Measurements from ENCODE around the gene TMEM256.

TMEM256 gene

DNA sequence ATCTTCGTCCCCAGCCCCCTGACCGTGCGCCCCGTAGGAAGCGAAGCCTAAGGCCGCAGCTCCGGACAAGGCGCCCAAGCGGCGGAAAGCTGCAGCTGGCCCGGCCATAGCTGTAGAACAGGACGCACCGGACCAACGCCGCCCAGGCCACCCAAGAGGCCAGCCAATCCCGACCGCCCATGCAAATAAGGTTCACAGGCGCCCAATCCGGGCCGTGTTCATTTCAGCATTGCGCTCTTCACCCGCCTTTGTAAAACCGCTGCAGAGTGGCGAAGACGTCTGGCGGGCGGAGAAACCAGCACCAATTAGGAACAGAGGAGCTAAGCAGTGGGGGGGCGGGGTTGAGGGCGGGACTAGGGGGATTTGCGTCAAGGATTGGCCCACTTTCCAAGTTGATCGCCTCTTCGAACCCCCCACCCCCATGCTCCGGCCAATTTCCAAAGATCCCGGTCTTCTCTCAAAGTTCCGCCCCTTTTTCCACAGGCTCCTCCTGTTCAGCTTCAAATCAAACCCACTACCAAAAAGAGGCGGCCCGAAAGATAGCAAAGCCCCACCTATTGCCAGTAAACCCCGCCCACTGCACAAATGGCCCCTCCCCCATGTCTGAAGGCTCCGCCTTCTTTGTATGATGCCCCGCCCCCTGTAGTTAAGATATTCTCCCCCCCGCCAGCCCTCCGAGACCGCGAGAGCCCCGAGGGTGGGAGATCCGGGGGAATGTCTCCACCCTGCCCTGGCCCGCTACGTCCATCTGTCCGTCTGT, at the start of gene TMEM256:
Gene TMEM256 (minus strand): TSS at position 121 of the 760 bp plus-strand sequence. CDS start 13 bp downstream, at position 108.
- DNase-seq = peak; percentile 93

- no peak for DNase-seq
Observed at GRCh38 chr17:7448461-7448860, 44.6 kb upstream of the TMEM256 start.

DNA sequence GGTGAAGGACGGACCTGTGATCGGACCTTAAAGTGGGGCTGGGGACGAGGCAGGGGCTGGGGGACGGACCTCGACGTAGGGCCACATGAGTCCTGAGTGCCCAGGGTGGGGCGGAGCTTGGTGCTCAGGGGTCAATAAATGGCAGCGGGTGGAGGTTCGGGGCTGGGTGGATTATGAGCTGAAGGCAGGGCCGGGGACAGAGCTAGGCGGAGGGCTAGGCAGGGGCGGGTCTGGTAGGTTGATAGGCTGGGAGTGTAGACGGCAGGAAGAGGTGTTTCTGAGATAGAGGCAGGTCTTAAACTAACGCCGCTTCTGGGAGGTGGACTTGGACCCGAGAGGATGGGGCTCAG, 41.7 kb upstream of the TMEM256 start:
- DNase-seq = no peak

GRCh38 chr17:7444682-7445618, 41.1 kb upstream of the TMEM256 start, which contains the start of gene CHRNB1:
Gene CHRNB1 (plus strand): TSS chr17:7445061. CDS start chr17:7445128, 67 bp downstream.
- no peak for DNase-seq

- DNase-seq = no peak
Observed at GRCh38 chr17:7443499-7444485, 39.9 kb upstream of the TMEM256 start.

DNA sequence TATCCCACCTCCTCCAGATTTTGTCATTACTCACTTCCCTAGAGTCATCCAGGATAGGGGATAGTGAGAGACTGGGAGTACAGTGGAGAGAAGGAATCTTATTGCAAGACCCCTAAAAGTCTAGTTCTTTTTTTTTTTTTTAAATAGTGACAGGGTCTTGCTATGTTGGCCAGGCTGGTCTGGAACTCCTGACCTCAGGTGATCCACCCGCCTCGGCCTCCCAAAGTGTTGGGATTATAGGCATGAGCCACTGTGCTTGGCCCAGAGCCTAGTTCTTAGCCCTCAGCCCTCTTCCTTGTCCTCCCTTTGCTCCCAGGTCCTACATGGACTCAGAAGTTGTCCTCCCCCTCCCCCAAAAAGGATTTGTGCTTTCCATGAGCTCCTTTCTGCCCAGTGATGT, 38.2 kb upstream of the TMEM256 start:
- no peak for DNase-seq

DNA sequence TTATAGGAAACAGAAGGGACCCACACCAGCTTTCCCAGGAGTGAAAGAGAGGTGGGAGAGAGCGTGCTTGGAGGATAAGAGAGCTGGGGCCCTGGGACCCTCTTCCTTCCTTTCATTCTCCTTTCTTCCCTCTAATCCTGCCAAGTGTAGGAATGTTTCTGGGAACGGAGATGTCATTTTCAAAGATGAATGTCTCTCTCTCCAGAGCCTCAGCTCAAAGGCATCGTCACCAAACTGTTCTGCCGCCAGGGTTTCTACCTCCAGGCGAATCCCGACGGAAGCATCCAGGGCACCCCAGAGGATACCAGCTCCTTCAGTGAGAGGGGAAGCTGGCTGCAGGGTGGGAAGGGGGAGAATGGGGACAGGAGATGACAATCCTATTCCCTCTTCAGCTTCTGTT, 37.4 kb upstream of the TMEM256 start:
- no peak for DNase-seq

DNA sequence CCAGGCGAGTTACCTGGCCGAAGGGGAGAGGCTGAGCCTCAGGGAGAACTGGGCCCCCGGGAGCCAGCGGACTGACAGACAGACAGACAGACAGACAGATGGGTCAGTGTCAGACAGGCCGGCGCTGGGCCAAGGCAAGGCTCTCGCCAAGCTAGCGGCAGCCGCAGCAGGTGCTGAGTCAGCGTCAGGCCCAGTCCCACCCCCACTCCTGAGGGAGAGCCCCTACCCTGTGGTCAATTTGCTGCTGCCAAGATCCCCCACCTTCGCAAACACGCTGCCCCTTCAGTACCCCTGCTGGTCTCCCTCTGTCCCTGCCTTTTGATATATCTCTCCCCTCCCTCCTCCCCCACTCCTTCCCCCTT, 36.9 kb upstream of the TMEM256 start:
- DNase-seq = peak; percentile 9

DNA sequence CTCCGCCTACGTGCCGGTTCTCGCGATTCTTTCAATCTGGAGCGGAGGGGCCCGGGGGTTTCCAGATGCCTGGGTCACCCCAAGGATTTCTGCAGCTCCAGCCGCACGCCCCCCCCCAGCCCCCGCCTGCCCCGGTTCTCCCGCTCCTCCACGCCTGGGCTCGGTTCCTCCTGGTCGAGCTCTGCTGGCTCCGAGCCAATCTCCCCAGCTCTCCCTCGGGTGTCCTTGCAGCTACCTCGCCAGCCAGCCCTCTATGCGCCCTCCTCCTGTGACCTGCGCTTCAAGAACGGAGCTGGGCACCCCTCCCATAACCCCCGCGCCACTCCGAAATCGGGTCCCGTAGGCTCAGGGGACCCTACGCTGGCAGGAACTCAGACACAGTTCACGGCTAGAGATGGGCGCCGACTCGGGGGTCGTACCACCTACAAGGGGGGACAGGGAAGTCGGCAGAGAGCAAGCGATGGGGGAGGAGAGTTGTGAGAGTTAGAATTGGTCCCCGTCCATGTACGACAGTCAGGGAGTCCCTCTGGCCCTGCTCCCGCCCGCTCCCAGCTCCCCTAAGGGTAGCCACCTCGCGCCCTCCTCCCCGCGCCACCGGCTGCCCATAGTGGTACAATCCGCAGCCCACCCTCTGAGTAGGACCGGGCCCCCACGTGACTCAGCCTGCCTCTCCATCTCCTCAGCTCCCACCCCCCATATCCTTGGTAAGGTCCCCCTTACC, 36.4 kb upstream of the TMEM256 start:
- DNase-seq = no peak

- DNase-seq = no peak
Observed at GRCh38 chr17:7439462-7440112, 35.7 kb upstream of the TMEM256 start, which contains the start of gene FGF11. Gene FGF11 (plus strand): TSS chr17:7439512. CDS start chr17:7439621, 109 bp downstream.

DNA sequence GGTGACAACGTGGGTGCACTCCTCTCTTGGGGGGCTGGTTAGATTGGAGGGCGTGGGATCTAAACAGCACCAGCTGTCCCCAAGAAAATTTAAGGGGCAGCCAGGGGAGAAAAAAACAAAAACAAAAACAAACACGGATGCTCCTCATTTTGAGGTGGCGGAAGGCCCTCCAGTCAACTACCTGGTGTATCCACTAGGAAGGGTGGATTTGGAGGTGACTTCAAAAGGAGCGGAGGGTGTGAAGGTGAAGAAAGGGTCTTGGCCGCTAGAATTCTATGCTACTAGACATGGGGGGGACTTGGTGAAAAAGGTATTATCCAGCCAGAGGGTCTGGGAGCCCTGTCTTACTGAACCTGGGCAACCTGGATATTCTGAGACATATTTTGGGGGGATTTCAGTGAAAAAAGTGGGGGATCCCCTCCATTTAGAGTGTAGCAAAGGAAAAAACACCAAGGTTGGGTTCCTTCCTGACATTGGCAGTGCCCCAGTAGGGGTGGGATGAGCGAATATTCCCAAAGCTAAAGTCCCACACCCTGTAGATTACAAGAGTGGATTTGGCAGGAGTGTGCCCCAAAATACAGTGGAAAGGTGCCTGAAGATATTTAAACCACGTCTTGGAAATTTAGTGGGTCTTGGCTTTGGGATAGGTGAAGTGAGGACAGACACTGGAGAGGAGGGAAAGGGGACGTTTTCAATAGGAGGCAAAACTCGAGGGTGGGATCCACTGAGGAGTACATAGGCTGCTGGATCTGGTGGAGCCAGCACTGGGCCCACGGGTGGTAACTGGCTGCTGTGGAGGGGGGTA, 35.0 kb upstream of the TMEM256 start:
- no peak for DNase-seq

- no peak for DNase-seq
Observed at GRCh38 chr17:7437950-7438614, 34.2 kb upstream of the TMEM256 start.

GRCh38 chr17:7437369-7437863, 33.5 kb upstream of the TMEM256 start:
- DNase-seq = no peak

DNA sequence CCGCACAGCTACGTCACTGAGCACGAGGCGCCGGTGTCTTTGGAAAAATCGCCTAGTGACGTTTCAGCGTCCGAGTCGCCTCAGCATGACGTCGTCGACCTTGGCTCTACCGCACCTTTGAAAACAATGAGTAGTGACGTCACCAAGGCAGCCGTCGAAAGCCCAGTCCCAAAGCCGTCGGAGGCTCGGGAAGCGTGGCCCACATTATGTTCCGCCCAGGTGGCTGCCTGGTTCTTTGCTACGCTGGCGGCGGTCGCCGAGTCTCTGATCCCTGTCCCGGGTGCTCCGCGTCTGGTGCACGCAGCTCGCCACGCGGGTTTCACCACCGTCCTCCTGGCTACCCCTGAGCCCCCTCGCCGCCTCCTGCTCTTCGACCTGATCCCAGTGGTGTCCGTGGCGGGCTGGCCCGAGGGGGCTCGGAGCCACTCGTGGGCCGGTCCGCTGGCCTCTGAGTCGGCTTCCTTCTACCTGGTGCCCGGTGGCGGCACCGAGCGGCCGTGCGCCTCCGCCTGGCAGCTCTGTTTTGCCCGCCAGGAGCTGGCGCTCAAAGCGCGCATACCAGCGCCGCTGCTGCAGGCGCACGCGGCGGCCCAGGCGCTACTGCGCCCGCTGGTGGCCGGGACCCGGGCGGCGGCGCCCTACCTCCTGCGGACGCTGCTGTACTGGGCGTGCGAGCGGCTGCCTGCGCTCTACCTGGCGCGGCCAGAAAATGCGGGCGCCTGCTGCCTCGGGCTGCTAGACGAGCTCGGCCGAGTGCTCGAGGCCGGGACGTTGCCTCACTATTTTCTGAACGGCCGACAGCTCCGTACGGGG, 32.9 kb upstream of the TMEM256 start:
- DNase-seq = peak; percentile 17

DNA sequence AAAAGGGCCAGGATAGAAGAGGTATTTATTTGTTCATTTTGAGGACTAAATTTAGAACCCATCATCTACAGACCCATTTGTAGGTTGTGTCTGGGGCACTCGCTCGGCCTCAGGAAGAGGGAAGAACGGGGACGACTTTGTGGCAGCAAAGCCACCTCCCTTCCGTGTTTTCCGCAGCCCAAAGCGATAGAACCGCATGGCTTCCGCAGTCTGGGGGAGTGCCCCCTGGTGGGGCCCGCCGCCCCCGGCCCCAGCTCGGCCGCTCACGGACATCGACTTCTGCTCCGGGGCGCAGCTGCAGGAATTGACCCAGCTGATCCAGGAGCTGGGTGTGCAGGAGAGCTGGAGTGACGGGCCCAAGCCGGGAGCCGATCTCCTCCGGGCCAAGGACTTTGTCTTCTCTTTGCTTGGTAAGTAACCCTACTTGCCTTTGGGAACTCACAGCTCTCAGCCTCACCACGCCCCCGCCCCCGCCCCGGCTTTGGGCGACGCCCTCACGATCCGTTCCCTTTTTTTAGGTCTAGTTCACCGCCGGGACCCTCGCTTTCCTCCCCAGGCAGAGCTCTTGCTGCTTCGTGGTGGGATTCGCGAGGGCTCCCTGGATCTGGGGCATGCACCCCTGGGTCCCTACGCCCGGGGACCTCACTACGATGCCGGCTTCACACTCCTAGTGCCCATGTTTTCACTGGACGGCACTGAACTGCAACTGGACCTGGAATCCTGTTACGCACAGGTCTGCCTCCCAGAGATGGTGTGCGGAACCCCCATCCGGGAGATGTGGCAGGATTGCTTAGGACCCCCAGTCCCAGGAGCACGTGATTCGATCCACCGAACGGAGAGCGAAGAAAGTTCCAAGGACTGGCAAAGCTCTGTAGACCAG, 32.0 kb upstream of the TMEM256 start:
- no peak for DNase-seq

GRCh38 chr17:7432296-7432695, 28.4 kb upstream of the TMEM256 start:
- DNase-seq = no peak

- DNase-seq = no peak
Observed at GRCh38 chr17:7431231-7431630, 27.3 kb upstream of the TMEM256 start.

GRCh38 chr17:7429722-7430121, 25.8 kb upstream of the TMEM256 start:
- no peak for DNase-seq

Data from DMS 273 treated with DMSO at 0.1 percent for 48 hours (cell line).